ENCODE measurements around the gene DRICH1.
"Not testable (repeated sequence)": the region's sequence is repeated elsewhere in the genome, so short reads cannot be mapped to it uniquely, and the experiment has no call there.

The DRICH1 gene

DNA sequence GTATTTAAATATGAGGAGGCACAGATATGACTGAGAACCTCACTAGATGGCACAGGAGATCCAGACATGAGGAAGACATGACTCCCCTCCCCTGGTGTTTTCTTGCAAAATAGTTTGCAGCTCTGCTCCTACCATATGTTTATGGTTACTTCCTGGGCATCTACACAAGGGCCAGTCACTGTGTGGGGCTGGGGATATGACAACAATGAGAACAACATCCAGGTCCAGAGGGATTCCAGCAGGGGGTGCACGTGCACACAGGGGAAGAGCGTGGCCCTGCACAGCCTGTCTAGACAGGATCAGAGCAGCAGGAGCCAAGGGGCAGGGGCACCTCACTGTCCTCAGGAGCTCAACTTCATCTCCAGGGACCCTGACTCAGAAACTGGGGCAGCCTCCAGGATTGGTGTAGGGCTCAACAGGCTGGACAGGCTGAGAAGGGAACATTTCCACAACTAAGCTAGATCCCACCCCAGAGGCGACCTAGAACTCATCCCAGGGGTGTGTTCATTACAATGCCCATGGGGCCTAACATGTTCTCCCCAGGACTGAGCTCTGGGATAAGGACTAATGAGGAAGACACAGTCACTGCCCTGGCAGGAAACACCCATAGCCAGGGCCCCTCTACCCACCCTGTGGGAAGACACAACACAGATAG, 4.6 kb downstream of the DRICH1 start:
- H3K36me3 ChIP-seq (ENCODE audit: insufficient read depth, low read length); H3K9me3 ChIP-seq (ENCODE audit: control insufficient read depth, insufficient read depth, low read length); H3K9ac ChIP-seq (ENCODE audit: low read depth, low read length); H3K4me1 ChIP-seq (ENCODE audit: insufficient read depth, low read length): not testable (repeated sequence)

GRCh38 chr22:23626286-23626975, 5.7 kb downstream of the DRICH1 start:
- H3K4me1 ChIP-seq (ENCODE audit: insufficient read depth, low read length), result no peaks in the 10 kb centered on the region
- no peak overlapping the region for H3K9ac ChIP-seq (ENCODE audit: low read depth, low read length)

GRCh38 chr22:23622634-23623033, 9.5 kb downstream of the DRICH1 start:
- H3K36me3 ChIP-seq (ENCODE audit: insufficient read depth, low read length), result no peaks in the 10 kb centered on the region
- H3K9me3 ChIP-seq (ENCODE audit: control insufficient read depth, insufficient read depth, low read length), result no peaks in the 10 kb centered on the region
- H3K4me1 ChIP-seq (ENCODE audit: insufficient read depth, low read length), result no peaks in the 10 kb centered on the region

More at GRCh38 chr22:23626286-23626975, 5.7 kb downstream of the DRICH1 start:
- Histone ChIP-seq H3K9me3 (ENCODE audit: control insufficient read depth, insufficient read depth, low read length) (no peaks in the 10 kb centered on the region), H3K36me3 (ENCODE audit: insufficient read depth, low read length) (no peaks in the 10 kb centered on the region)

GRCh38 chr22:23621916-23622315, 10.2 kb downstream of the DRICH1 start:
- not testable (repeated sequence) for H3K36me3 ChIP-seq (ENCODE audit: insufficient read depth, low read length); H3K4me1 ChIP-seq (ENCODE audit: insufficient read depth, low read length); H3K9ac ChIP-seq (ENCODE audit: low read depth, low read length); H3K9me3 ChIP-seq (ENCODE audit: control insufficient read depth, insufficient read depth, low read length)

More at GRCh38 chr22:23622634-23623033, 9.5 kb downstream of the DRICH1 start:
- no peak overlapping the region for H3K9ac ChIP-seq (ENCODE audit: low read depth, low read length)

GRCh38 chr22:23621082-23621780, 10.9 kb downstream of the DRICH1 start:
- Histone ChIP-seq H3K9me3 (ENCODE audit: control insufficient read depth, insufficient read depth, low read length) (no peaks in the 10 kb centered on the region), H3K4me1 (ENCODE audit: insufficient read depth, low read length) (no peaks in the 10 kb centered on the region), H3K9ac (ENCODE audit: low read depth, low read length) (no peak overlapping the region), H3K36me3 (ENCODE audit: insufficient read depth, low read length) (no peaks in the 10 kb centered on the region)

DNA sequence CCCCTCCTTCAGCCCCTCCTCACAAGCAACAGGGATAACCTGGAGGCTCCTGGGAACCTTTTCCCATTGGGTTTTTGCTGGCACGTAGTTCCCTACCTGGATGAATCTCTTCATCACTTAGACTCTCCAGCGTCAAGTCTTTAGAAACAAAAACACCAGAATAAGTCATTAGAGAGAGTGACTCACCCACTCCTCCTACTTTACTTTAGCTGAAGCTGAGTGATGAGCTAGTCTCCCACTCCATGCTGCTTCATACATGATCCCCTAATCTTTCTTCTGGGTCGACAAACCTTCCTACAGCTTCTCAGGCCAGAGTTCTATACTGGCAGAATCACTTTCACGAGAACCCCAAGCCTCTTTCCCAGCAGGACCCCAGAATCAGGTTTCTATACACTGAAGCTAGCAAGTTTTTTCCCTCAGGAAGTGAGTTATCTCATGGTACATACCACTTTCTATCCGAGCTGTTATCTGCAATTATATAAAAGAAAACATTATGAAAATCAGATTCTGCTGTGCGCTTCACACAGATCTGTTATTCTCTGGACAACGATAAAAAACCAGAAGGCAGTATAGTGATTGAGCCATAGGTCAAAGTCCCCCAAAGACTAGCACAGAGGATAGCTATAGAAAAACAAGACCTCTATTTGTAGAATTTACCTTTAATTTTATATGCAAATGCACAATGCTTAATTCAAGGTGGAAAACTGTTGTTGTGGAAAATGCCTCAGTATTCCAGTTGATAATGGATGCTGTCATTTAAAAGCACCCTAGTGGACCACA, 18.7 kb downstream of the DRICH1 start:
- Histone ChIP-seq H3K36me3 (ENCODE audit: insufficient read depth, low read length) (no peaks in the 10 kb centered on the region), H3K9ac (ENCODE audit: low read depth, low read length) (no peak overlapping the region), H3K4me1 (ENCODE audit: insufficient read depth, low read length) (no peaks in the 10 kb centered on the region), H3K9me3 (ENCODE audit: control insufficient read depth, insufficient read depth, low read length) (no peaks in the 10 kb centered on the region)

- Histone ChIP-seq H3K4me1 (ENCODE audit: insufficient read depth, low read length) (no peaks in the 10 kb centered on the region), H3K36me3 (ENCODE audit: insufficient read depth, low read length) (no peaks in the 10 kb centered on the region), H3K9me3 (ENCODE audit: control insufficient read depth, insufficient read depth, low read length) (no peaks in the 10 kb centered on the region), H3K9ac (ENCODE audit: low read depth, low read length) (no peak overlapping the region)
Measured at GRCh38 chr22:23609983-23610781, 21.9 kb downstream of the DRICH1 start.

DNA sequence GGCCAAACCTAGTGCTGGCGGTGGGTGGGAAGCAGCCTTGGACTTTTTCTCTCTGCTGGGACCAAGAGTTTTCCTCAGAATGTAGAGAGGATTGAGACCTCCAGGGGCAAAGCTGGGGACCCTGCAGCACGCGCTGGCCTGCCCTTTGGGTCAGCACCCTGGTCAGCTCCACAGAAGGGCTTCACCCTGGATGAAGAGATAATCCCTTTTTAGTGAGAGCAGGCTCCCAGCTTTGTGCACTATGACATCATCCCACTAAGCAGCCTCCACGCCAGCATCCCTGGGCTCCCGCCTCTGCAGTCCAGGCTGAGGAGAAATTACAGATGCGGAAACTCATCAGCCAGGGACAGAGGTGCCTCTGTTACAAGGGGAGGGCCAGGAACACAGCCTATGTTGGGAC, 23.5 kb downstream of the DRICH1 start:
- Histone ChIP-seq H3K4me1 (ENCODE audit: insufficient read depth, low read length) (no peaks in the 10 kb centered on the region), H3K9ac (ENCODE audit: low read depth, low read length) (no peak overlapping the region), H3K36me3 (ENCODE audit: insufficient read depth, low read length) (no peaks in the 10 kb centered on the region), H3K9me3 (ENCODE audit: control insufficient read depth, insufficient read depth, low read length) (no peaks in the 10 kb centered on the region)

GRCh38 chr22:23606204-23607131, 25.7 kb downstream of the DRICH1 start:
- H3K9ac ChIP-seq (ENCODE audit: low read depth, low read length), result no peak overlapping the region
- no peaks in the 10 kb centered on the region for H3K36me3 ChIP-seq (ENCODE audit: insufficient read depth, low read length)
- no peaks in the 10 kb centered on the region for H3K4me1 ChIP-seq (ENCODE audit: insufficient read depth, low read length)
- no peaks in the 10 kb centered on the region for H3K9me3 ChIP-seq (ENCODE audit: control insufficient read depth, insufficient read depth, low read length)

DNA sequence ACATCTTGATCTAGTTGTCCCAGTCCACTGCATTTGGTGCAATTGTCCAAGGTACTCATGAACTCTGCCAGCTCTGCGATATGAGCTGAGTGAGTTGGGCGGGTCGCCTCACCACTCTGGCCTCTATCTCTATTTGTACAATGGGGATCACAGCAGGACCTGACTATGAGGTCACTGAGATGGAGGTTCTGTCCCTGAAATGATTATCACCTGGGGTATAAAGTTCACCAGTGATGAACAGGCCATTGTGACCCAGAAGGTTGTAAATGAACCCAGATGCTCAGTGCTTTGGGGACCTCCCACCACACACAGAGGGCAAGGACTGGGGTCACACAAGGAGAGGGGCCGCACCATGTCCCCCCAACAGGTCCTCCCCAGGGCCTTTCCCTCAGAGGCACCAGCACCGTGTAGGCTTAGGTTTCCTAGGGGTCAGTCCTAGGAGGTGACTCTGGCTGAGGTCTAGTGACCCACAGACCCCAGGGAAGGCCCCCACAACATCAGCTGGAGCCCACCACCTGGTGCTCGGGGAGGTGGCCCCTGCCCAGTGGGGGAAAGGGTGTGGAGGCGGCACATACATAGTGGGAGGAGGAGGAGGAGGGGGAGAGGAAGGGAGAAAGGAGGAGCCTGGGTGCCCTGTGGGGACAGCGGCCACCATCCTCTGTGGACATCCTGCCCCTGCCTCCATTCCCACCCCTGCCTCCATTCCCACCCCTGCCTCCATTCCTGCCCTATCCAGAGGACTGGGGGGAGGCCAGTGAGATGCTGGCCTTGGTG, 27.0 kb downstream of the DRICH1 start:
- Histone ChIP-seq H3K9me3 (ENCODE audit: control insufficient read depth, insufficient read depth, low read length) (no peaks in the 10 kb centered on the region), H3K9ac (ENCODE audit: low read depth, low read length) (no peak overlapping the region), H3K36me3 (ENCODE audit: insufficient read depth, low read length) (no peaks in the 10 kb centered on the region)

DNA sequence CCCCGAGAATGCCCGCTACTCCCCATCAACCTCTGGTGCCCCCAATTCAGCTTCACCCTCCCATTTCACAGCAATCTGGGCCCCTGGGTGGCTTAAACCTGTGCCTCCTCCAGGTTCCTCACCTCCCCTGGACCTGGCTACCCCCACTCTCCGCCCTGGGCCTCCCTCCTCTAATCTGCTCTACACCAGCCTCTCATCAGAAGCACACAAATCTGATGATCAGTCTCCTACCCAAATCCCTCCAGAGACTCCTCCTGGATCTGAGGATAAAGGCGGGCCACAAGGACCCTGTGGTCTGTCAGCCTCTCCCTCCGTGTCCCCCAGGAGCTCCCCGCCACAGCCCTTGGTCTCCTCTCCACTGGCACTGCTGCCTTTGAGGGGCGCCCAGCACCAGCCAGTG, 28.9 kb downstream of the DRICH1 start:
- Histone ChIP-seq H3K9me3 (ENCODE audit: control insufficient read depth, insufficient read depth, low read length) (no peaks in the 10 kb centered on the region), H3K4me1 (ENCODE audit: insufficient read depth, low read length) (no peaks in the 10 kb centered on the region), H3K36me3 (ENCODE audit: insufficient read depth, low read length) (no peaks in the 10 kb centered on the region), H3K9ac (ENCODE audit: low read depth, low read length) (no peak overlapping the region)

More for the DNA sequence above, 27.0 kb downstream of the DRICH1 start:
- no peaks in the 10 kb centered on the region for H3K4me1 ChIP-seq (ENCODE audit: insufficient read depth, low read length)

DNA sequence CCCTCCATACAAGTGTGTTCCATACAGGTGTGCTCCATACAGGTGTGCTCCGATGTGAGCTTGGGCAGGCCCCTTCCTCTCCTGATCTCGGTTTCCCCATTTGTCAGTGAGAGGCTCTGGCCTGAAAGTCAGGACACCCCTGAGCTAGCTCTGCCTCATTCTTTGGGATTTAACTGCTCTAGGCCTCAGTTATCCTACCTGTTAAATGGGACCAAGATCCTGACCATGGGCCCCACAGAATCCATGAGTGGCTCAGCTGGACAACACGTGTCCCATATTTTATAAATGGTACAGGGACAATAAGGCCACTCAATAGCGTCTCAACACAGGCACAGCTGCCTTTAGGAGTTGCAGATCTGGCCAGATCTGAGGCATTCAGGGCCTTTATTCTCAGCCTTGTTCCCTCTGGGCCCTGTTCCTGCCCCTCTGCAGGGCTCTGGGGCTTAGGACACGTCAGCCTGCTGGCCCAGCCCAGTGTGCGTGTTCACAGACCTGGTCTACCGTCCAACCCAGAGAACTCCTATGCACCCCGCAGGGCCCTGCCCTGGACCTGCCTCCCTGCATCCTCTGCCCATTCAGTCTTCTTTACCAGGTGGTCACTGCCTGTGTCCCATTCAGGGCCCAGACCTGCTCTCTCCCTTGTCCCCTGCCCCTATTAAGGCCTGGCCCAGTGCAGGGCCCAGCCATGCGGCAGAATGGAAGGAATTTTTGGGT, 33.2 kb downstream of the DRICH1 start:
- Histone ChIP-seq H3K36me3 (ENCODE audit: insufficient read depth, low read length) (no peaks in the 10 kb centered on the region), H3K9me3 (ENCODE audit: control insufficient read depth, insufficient read depth, low read length) (no peaks in the 10 kb centered on the region), H3K4me1 (ENCODE audit: insufficient read depth, low read length) (no peaks in the 10 kb centered on the region), H3K9ac (ENCODE audit: low read depth, low read length) (no peak overlapping the region)

Measured in ES-I3 (cell line).